Endothelial cell of umbilical vein (primary cell): ENCODE data around the gene CHI3L1. TPM values are rescaled to one million over a fixed set of nuclear protein-coding genes. Genes with fewer than 3 reads are reported as not detected.

ENCODE experiments used
- BruUV-seq: library from RNA; stranded (reverse); fragments of 400-500 nt; replicated peaks from 2 replicates; lab custom pipeline; 2021; lab: Mats Ljungman, UMichigan
- CTCF ChIA-PET: fragments of 300-600, 350-600 bp; sonication (Branson Sonifier 250); formaldehyde crosslinking; loops from one replicate; lab custom pipeline; 2021; ENCODE audit warnings: antibody characterized with exemption, inconsistent platforms; lab: Charles Lee
- POLR2A ChIA-PET: fragments of 300-600, 350-600 bp; sonication (Branson Sonifier 250); formaldehyde crosslinking; loops from one replicate; lab custom pipeline; 2021; ENCODE audit warnings: antibody characterized with exemption, inconsistent platforms; lab: Charles Lee
- DNase-seq: peaks from one replicate; pipeline ENCODE4 v3.0.0-alpha.2; 2011; ENCODE audit warnings: low read depth, low spot score
- FAIRE-seq: peaks from 2 replicates; lab custom pipeline; 2011; peaks lifted over from hg19 to GRCh38; lab: Jason Lieb, UNC
- H2AFZ ChIP-seq: 2 replicates; pipeline ENCODE4 v1.6.0; 2012; ENCODE audit warnings: low read depth, low read length, control low read depth, inconsistent platforms
- H3K27ac ChIP-seq: 2 replicates; pipeline ENCODE4 v1.5.1; 2011; ENCODE audit warnings: low read depth, mild to moderate bottlenecking, control low read depth, low read length, moderate library complexity; ENCODE audit not compliant: insufficient read depth
- H3K27me3 ChIP-seq, 2 experiments: 2 replicates each; pipeline versions ENCODE4 v1.6.0 to v1.6.1; 2011; ENCODE audit warnings: low read length in 2 of 2, mixed read lengths in 1 of 2; ENCODE audit not compliant: control insufficient read depth in 2 of 2, insufficient read depth in 2 of 2
- H3K36me3 ChIP-seq, 2 experiments: 2 replicates in 1 of 2; 3 replicates in 1 of 2; pipeline ENCODE4 v1.5.1; 2011; ENCODE audit warnings: low read length in 2 of 2, mild to moderate bottlenecking in 1 of 2, moderate library complexity in 1 of 2; ENCODE audit not compliant: control insufficient read depth in 2 of 2, insufficient read depth in 2 of 2; ENCODE audit errors: extremely low read depth in 1 of 2
- H3K4me1 ChIP-seq: 3 replicates; pipeline ENCODE4 v1.5.1; 2011; ENCODE audit warnings: mild to moderate bottlenecking, low read length; ENCODE audit not compliant: control insufficient read depth, insufficient read depth; ENCODE audit errors: extremely low read depth
- H3K4me2 ChIP-seq: 2 replicates; pipeline ENCODE4 v1.6.1; 2011; ENCODE audit warnings: low read length, control low read depth, mixed read lengths; ENCODE audit not compliant: insufficient read depth
- H3K4me3 ChIP-seq, 3 experiments: fragments of 200-600 bp in 1 of 3; sonication (generic), shearing (Covaris generic) in 1 of 3; replicated peaks in 1 of 3; 2 replicates each; pipeline ENCODE4 v1.5.1; 2011 to 2016; ENCODE audit warnings: control low read depth in 3 of 3, low read length in 3 of 3, mild to moderate bottlenecking in 2 of 3, inconsistent platforms in 1 of 3, low read depth in 1 of 3, moderate library complexity in 1 of 3; ENCODE audit not compliant: insufficient read depth in 1 of 3
- H3K79me2 ChIP-seq: 2 replicates; pipeline ENCODE4 v1.6.0; 2012; ENCODE audit warnings: low read length, inconsistent platforms; ENCODE audit not compliant: control insufficient read depth, insufficient read depth
- H3K9ac ChIP-seq: replicated peaks from 2 replicates; pipeline ENCODE3; 2011; ENCODE audit warnings: low read length, control low read depth; ENCODE audit not compliant: insufficient read depth; ENCODE audit errors: extremely low read depth
- H3K9me1 ChIP-seq: replicated peaks from 3 replicates; pipeline ENCODE4 v1.6.0; 2011; ENCODE audit warnings: mild to moderate bottlenecking, low read length; ENCODE audit not compliant: control insufficient read depth, insufficient read depth; ENCODE audit errors: extremely low read depth
- H3K9me3 ChIP-seq: replicated peaks from 2 replicates; pipeline ENCODE4 v1.5.1; 2012; ENCODE audit warnings: low read length, inconsistent platforms; ENCODE audit not compliant: control insufficient read depth, insufficient read depth
- H4K20me1 ChIP-seq: replicated peaks from 2 replicates; pipeline ENCODE3; 2011; ENCODE audit warnings: mild to moderate bottlenecking, low read length; ENCODE audit not compliant: control insufficient read depth, insufficient read depth; ENCODE audit errors: extremely low read depth
- EZH2 ChIP-seq: IDR thresholded peaks from 2 replicates; pipeline ENCODE4 v1.6.1; 2012; ENCODE audit warnings: borderline replicate concordance, low read depth, mild to moderate bottlenecking, moderate library complexity, low read length, inconsistent platforms; ENCODE audit not compliant: severe bottlenecking
- GATA2 ChIP-seq: IDR thresholded peaks from 2 replicates; pipeline ENCODE4 v1.7.0; 2011; ENCODE audit warnings: low read depth, mild to moderate bottlenecking, moderate library complexity, mixed read lengths, low read length; ENCODE audit not compliant: insufficient read length, insufficient read depth
- JUN ChIP-seq: IDR thresholded peaks from 2 replicates; pipeline ENCODE4 v1.6.1; 2011; ENCODE audit warnings: borderline replicate concordance, low read depth; ENCODE audit not compliant: insufficient read length, insufficient read depth
- MYC ChIP-seq: IDR thresholded peaks from one replicate; pipeline ENCODE4 v1.6.1; 2011; ENCODE audit warnings: mild to moderate bottlenecking, low read depth, low read length
- dilution Hi-C: fragments of 300-500 bp; cut with MboI; formaldehyde crosslinking; loops from one replicate; pipeline ENCODE4 v1.15.0; 2019; ENCODE audit warnings: low sequenced_read_pairs; ENCODE audit not compliant: extremely low pct_ligation_motif_present
- intact Hi-C: fragments of 100-400 bp; cut with micrococcal nuclease; formaldehyde crosslinking; loops from one replicate; pipeline ENCODE4 v1.10.0; 2022
- polyA plus RNA-seq, 4 experiments: library from polyadenylated mRNA; depleted of rRNA in 3 of 4; stranded (reverse) in 3 of 4; unstranded in 1 of 4; fragments of >200 nt; gene quantifications; 2 replicates each; pipeline versions ENCODE4 v1.2.1 to v1.2.3, GENCODE V29; 2011 to 2012; ENCODE audit warnings: missing spikeins in 1 of 4
- total RNA-seq: library from RNA; stranded (reverse); gene quantifications from 2 replicates; pipeline ENCODE4 v1.2.3, GENCODE V29; 2021
- TF ChIP-seq, protein P1 (sequence below), 2 donors: IDR thresholded peaks; 1 replicate in 1 of 2; 2 replicates in 1 of 2; pipeline ENCODE4 v1.5.1; 2011; ENCODE audit warnings: low read length in 2 of 2, mild to moderate bottlenecking in 2 of 2, moderate library complexity in 2 of 2, control low read depth in 1 of 2, inconsistent platforms in 1 of 2, low read depth in 1 of 2; ENCODE audit not compliant: insufficient read depth in 1 of 2; ENCODE audit errors: extremely low read depth in 1 of 2

CHI3L1 gene
- total and polyA plus RNA-seq, 2 donors (not counting 3 experiments of a cell fraction or from before 2014, with no cell fraction given), result not detected

DNA sequence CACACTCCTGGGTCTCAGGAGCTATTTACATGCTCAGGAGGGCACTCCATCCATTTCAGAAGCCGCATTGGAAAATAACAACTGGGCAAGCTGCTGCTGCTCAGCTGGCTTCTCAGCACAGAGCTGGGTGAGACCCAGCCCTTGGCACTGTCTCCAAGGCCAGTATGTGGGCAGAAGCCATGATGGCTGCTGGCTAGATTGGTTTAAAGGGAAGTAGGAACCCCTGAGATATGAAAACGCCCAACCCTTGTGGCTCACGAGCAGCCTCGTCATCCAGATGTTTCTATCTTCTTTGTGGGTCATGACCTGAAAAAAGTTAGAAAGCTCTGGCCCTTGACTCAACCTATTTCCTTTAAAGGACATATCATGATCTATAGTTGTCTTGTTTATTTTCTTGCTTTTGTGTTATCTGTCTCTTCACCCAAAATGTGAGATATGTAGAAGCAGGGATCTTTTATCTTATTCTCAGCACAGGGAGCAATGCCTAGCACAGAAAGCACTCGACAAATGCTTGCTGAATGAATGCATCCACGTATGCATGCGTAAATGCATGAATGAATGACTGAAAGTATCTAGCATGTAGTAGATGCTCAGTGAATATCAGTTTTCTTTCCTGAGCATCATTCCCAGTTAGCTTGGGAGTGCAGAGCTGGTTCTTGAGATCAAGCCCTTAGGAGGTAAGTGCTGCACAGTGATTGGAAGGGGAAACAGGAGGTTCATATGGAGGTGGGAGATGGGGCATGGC, 22.4 kb downstream of the CHI3L1 start:
- dilution Hi-C loops (no loop called here), intact Hi-C loops (no loop called here)
- TF ChIP-seq JUN (no peak), EZH2 (no peak), MYC (no peak)
- Histone ChIP-seq H2AFZ (no peak overlapping the region), H3K4me3 (no peak overlapping the region), H4K20me1 (no peaks in the 10 kb centered on the region), H3K36me3 (no peaks in the 10 kb centered on the region), H3K4me1 (no peaks in the 10 kb centered on the region), H3K4me2 (no peak overlapping the region), H3K9ac (no peak overlapping the region), H3K9me3 (no peaks in the 10 kb centered on the region), H3K27ac (no peak overlapping the region), H3K27me3 (peaks cover 3 to 14% of the 10 kb centered on the region in 2 experiments), H3K79me2 (no peaks in the 10 kb centered on the region), H3K9me1 (no peaks in the 10 kb centered on the region)
- ChIA-PET POLR2A (no interaction called here), CTCF (interaction anchor here (1.2 to 2.8 kb wide), 2 partner anchors 45 to 52 kb away, joined by 3 to 17 read pairs; no protein-coding TSS in a partner anchor)
- FAIRE-seq (no peak), DNase-seq (no peak)
- no TSS peak for BruUV-seq

DNA sequence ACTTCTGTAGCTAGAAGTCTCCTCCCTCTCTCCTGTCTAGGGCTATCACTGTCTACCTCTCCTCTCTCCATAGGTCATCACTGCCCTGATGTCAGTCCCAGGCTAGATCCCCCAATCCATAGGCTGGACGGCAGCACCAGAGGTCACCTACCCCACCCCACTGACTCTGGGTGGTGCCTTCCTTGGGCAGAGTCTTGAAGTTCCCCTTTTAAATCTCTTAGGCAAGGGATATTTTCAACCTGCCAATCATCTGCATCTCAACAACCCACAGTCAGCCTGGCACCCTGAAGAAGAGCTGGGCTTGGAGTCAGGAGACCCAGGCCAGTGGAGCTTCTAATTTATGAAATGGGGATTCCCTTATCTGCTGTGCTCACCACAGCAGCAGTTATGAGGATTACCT, 24.1 kb downstream of the CHI3L1 start:
- no peak for FAIRE-seq
- ChIA-PET POLR2A (no interaction called here), CTCF (interaction anchor here (0.8 to 2.0 kb wide), 6 partner anchors 9 to 45 kb away, joined by 3 to 7 read pairs (median 3); no protein-coding TSS in a partner anchor)
- BruUV-seq, result no TSS peak
- Histone ChIP-seq H3K4me1 (no peaks in the 10 kb centered on the region), H3K79me2 (no peaks in the 10 kb centered on the region), H3K27me3 (peaks cover 8 to 23% of the 10 kb centered on the region in 2 experiments), H3K9ac (no peak overlapping the region), H3K4me2 (no peak overlapping the region), H3K9me1 (no peaks in the 10 kb centered on the region), H3K27ac (no peak overlapping the region), H3K4me3 (no peak overlapping the region), H3K9me3 (no peaks in the 10 kb centered on the region), H3K36me3 (no peaks in the 10 kb centered on the region), H2AFZ (no peak overlapping the region), H4K20me1 (no peaks in the 10 kb centered on the region)
- dilution Hi-C loops, result no loop called here
- intact Hi-C loops, result no loop called here
- no peak for TF ChIP-seq JUN
- TF ChIP-seq, protein P1, sequence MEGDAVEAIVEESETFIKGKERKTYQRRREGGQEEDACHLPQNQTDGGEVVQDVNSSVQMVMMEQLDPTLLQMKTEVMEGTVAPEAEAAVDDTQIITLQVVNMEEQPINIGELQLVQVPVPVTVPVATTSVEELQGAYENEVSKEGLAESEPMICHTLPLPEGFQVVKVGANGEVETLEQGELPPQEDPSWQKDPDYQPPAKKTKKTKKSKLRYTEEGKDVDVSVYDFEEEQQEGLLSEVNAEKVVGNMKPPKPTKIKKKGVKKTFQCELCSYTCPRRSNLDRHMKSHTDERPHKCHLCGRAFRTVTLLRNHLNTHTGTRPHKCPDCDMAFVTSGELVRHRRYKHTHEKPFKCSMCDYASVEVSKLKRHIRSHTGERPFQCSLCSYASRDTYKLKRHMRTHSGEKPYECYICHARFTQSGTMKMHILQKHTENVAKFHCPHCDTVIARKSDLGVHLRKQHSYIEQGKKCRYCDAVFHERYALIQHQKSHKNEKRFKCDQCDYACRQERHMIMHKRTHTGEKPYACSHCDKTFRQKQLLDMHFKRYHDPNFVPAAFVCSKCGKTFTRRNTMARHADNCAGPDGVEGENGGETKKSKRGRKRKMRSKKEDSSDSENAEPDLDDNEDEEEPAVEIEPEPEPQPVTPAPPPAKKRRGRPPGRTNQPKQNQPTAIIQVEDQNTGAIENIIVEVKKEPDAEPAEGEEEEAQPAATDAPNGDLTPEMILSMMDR (IDR thresholded peaks at IDR 0.05; ENCODE audit: extremely low read depth in 1 of 2, insufficient read depth in 1 of 2, low read depth in 1 of 2, low read length in 2 of 2), result no peak
- no peak for TF ChIP-seq GATA2
- no peak for DNase-seq
